ENCODE results near the gene IPCEF1. TPM values are rescaled to one million over a fixed set of nuclear protein-coding genes. Genes with fewer than 3 reads are reported as not detected.
A peak's percentile ranks its signal among the peaks of the same experiment; 100 is the strongest.

The IPCEF1 gene
- 10 to 100 TPM; 34.4 to 86.4 (median 73.6) TPM for total RNA-seq

- peaks cover 0 to 9% of the 10 kb centered on the region in 2 donors for H3K4me1 ChIP-seq
- intact Hi-C loops (cut with DNase I) = no loop called here
- no peak for DNase-seq
- WGBS, 2 donors = 75 to 79% methylated on average over 3 of the region's 3 CpGs
- no peak within 1 kb of the TSS for H3K27ac ChIP-seq
- no peaks in the 10 kb centered on the region for H3K36me3 ChIP-seq
- H3K4me3 ChIP-seq (replicated peaks in 1 of 3) = no peak within 1 kb of the TSS
- no peaks in the 10 kb centered on the region for H3K9me3 ChIP-seq
- H3K27me3 ChIP-seq = no peaks in the 10 kb centered on the region
- TF ChIP-seq POLR2A (IDR thresholded peaks at IDR 0.05) (no peak), CTCF (IDR thresholded peaks at IDR 0.05) (no peak)
Observed at GRCh38 chr6:154356690-154357089, at the start of gene IPCEF1. IPCEF1 (minus strand) TSS chr6:154356803; CDS start chr6:154265947, 90,856 bp downstream.

GRCh38 chr6:154406301-154406700, 49.7 kb upstream of the IPCEF1 start:
- H3K27me3 ChIP-seq = no peaks in the 10 kb centered on the region
- peaks cover 16 to 36% of the 10 kb centered on the region in 2 donors for H3K4me1 ChIP-seq
- peak overlapping the region in 1 of 3 donors; percentile 65 for H3K27ac ChIP-seq
- no peaks in the 10 kb centered on the region for H3K36me3 ChIP-seq
- no peak for DNase-seq
- intact Hi-C loops (cut with DNase I) = no loop called here
- no peaks in the 10 kb centered on the region for H3K9me3 ChIP-seq
- TF ChIP-seq CTCF (IDR thresholded peaks at IDR 0.05) (no peak), POLR2A (IDR thresholded peaks at IDR 0.05) (no peak)
- H3K4me3 ChIP-seq (replicated peaks in 1 of 3) = no peak overlapping the region
- 98% methylated on average over 20 of the region's 20 CpGs for WGBS, 2 donors

GRCh38 chr6:154404791-154405400, 48.3 kb upstream of the IPCEF1 start:
- Histone ChIP-seq H3K4me3 (replicated peaks in 1 of 3) (no peak overlapping the region), H3K27ac (peak overlapping the region in 2 of 3 donors; percentile 53 to 65), H3K9me3 (no peaks in the 10 kb centered on the region), H3K4me1 (peaks cover 6 to 23% of the 10 kb centered on the region in 2 donors), H3K27me3 (no peaks in the 10 kb centered on the region), H3K36me3 (no peaks in the 10 kb centered on the region)
- intact Hi-C loops (cut with DNase I) = no loop called here
- no peak for TF ChIP-seq CTCF (IDR thresholded peaks at IDR 0.05)
- WGBS, 2 donors = 65 to 84% methylated on average over 6 of the region's 6 CpGs
- peak in 1 of 2 donors; percentile 6 for DNase-seq

GRCh38 chr6:154403788-154404187, 47.2 kb upstream of the IPCEF1 start:
- Histone ChIP-seq H3K9me3 (no peaks in the 10 kb centered on the region), H3K4me3 (replicated peaks in 1 of 3) (no peak overlapping the region), H3K36me3 (no peaks in the 10 kb centered on the region), H3K4me1 (peaks cover 4 to 12% of the 10 kb centered on the region in 2 donors), H3K27ac (peak overlapping the region in 2 of 3 donors; percentile 53 to 65), H3K27me3 (no peaks in the 10 kb centered on the region)
- DNase-seq = peak; percentile 37 to 42
- WGBS, 2 donors = 37 to 43% methylated on average over 4 of the region's 4 CpGs
- intact Hi-C loops (cut with DNase I) = no loop called here
- TF ChIP-seq POLR2A (IDR thresholded peaks at IDR 0.05) (no peak), CTCF (IDR thresholded peaks at IDR 0.05) (no peak)

- Histone ChIP-seq H3K9me3 (no peaks in the 10 kb centered on the region), H3K27ac (no peak overlapping the region), H3K36me3 (no peaks in the 10 kb centered on the region), H3K4me3 (replicated peaks in 1 of 3) (no peak overlapping the region), H3K4me1 (peaks cover 4 to 12% of the 10 kb centered on the region in 2 donors), H3K27me3 (no peaks in the 10 kb centered on the region)
- TF ChIP-seq CTCF (IDR thresholded peaks at IDR 0.05) (no peak), POLR2A (IDR thresholded peaks at IDR 0.05) (no peak)
- intact Hi-C loops (cut with DNase I) = no loop called here
- DNase-seq = no peak
- 94 to 95% methylated on average over 6 of the region's 6 CpGs for WGBS, 2 donors
Observed at GRCh38 chr6:154402081-154402780, 45.6 kb upstream of the IPCEF1 start.

All from thyroid gland (tissue), 4 donors.